GM19372 (cell line): ENCODE data around the gene ADPRHL1.
"Not testable (repeated sequence)": the region's sequence is repeated elsewhere in the genome, so short reads cannot be mapped to it uniquely, and the experiment has no call there.

ENCODE experiments used
- ATAC-seq: cut with Tn5 transposase; IDR thresholded peaks from one replicate; pipeline ENCODE4 v1.9.1; 2021; ENCODE audit warnings: mild to moderate bottlenecking, low read depth, moderate library complexity; ENCODE audit not compliant: unreplicated experiment

ADPRHL1 gene

DNA sequence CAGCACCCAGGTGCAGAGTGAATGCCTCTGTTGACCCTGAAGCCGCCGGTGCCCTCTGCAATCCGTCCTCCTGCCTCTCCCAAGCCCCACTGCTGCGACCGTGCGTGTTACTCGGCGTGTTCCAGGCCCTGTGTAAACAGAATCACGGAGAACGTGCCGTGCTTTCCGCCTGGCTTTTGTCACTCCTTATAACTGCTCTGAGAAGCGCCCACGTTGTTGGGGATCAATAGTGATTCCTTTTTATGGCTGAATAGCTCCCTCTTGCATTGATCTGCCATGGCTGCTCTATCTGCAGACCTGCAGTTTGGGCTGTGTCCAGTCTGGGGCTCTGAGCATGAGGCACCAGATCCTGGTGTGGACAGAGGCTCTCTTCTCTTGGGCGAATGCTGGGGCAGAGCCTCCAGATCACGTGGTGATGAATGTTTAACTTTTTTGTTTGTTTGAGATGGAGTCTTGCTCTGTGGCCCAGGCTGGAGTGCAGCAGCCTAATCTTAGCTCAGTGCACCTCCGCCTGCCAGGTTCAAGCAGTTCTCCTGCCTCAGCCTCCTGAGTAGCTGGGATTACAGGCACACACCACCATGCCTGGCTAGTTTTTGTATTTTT is 15.8 kb downstream of the ADPRHL1 start:
- ATAC-seq: no peak

DNA sequence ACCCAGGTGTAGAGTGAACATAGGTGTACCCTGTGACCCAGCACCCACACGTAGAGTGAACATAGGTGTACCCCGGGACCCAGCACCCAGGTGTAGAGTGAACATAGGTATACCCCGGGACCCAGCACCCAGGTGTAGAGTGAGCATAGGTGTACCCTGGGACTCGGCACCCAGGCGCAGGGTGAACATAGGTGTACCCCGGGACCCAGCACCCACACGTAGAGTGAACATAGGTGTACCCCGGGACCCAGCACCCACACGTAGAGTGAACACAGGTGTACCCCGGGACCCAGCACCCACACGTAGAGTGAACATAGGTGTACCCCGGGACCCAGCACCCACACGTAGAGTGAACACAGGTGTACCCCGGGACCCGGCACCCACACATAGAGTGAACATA is 16.4 kb downstream of the ADPRHL1 start:
- not testable (repeated sequence) for ATAC-seq

DNA sequence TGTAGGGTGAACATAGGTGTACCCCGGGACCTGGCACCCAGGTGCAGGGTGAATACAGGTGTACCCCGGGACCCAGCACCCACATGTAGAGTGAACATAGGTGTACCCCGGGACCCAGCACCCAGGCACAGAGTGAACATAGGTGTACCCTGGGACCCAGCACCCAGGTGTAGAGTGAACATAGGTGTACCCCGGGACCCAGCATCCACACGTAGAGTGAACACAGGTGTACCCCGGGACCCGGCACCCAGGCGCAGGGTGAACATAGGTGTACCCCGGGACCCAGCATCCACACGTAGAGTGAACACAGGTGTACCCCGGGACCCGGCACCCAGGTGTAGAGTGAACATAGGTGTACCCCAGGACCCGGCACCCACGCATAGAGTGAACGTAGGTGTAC is 17.4 kb downstream of the ADPRHL1 start:
- not testable (repeated sequence) for ATAC-seq

DNA sequence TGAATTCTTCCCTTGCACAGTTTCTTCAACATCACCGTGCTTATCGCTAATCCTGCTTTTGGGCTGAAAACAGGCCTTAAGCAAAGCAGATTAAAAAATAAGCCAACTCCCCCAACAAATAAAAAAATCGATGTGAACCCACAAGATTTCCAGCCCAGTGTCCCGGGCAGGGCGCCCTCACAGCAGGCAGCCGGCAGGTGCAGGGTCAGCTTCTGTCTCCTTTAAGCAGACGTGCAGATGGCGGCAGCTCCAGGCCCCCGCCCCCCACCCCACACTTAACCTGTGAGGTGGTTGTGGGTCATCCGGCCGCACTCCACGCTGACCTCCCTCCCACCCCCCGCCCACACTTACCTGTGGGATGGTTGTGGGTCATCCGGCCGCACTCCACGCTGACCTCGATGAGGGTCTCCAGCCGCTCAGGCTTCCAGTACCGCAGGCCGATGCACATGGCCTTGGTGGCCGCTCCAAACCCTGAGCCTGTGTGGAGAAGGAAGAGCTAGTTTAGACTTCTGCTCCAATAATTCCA is 19.8 kb downstream of the ADPRHL1 start:
- ATAC-seq: no peak

DNA sequence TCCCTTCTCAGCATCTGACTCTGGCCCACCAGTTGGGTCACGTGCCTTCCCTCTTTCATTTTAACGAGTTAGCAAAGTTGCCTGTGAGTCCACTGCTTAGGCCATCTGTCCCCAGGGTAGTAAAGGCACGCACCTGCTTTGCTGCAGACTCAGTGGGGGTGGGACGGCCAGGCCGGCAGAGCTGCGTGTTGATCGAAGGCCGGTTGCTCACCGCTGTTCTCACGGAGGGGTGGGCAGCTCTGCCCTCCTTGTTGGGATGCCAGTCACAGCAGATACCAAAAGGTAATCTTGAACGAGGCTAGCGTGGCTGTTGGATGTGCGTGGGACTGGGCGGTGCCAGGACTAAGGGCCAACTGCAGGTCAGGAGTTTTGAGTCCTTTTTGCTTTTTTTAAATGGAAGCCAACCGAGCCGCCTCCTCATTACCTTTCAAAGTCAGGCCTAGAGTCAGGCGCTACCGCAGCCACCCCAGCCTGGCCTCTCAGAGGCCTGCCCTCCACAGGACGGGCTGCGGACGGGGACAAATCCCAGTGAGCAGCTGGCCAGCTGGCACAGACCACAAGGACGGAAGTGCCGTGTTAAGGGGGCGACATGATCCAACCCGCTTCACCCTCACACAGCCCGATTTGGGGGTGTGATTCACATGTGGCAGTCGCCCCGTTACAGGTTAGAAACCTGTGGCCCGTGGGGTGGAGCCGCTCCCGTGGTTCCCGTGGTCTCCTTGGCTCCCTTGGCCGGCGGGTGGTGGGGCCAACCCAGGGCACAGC is 20.6 kb downstream of the ADPRHL1 start:
- no peak for ATAC-seq

DNA sequence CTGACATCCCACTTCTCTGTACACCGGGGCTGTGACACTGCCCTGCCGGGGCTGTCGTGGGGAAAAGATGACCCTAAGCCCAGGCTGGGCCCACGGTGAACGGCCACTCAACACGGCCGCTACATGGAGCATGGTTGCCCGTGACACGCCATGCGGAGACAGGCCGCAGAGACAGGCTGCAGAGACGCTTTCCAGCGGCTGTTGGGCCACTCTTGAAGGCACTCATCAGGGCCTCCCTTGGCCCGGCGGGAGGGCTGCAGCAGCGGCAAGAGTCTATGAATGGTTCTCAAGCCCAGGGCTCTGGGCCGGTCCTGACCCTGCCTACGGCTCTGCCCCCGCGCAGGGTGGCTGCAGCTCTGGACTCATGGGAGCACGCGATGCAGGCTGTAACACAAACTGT is 22.1 kb downstream of the ADPRHL1 start:
- no peak for ATAC-seq

DNA sequence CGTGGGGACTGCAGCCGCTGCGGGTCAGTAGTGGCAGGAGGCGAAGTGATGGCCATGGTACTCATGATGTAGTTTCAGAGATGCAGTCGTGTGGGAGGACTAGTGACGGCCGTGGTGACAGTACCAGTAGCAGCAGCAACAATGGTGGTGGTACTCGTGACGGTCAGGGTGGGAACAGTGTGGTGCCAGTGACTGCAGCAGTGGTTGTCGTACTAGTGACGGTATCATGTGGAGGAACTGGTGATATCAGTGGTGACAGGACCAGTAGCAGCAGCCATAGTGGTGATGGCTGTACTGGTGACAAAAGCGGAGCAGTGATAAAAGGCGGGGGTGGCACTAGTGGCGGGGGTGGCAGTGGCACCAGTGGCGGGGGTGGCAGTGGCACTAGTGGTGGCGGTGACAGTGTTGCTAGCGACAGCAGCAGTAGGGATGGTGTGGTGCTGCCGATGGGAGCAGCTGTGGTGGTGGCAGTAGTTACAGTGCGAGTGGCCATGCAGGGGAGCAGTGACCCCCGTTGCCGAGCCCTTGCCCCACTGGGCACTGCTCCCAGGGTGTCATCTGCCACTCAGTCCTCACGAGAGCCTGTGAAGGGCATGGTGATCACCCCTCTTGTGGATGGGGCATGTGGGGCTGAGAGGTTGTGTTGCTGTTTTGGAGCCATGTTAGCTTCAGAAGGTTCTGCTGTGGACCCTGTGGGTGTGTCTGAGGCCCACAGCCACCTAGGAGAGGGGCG is 22.7 kb downstream of the ADPRHL1 start:
- no peak for ATAC-seq

DNA sequence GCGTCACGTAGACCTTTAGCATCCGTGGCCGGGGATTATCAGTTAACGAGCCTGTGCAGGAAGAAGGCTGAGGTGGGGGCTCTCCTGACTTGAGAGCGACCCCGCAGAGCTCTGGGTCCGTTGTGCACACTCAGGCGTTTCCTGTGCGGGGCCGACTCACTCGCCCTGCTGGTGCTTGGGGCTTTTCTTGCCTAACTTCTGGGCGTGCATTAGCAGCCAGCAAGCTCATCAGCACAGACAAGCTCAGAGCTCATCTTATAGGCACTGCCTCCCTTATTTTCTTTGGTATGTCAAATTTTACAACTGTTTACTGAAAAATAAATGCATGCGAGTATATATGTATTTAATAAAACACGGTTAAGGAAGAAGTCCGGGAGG is 23.7 kb downstream of the ADPRHL1 start:
- no peak for ATAC-seq

DNA sequence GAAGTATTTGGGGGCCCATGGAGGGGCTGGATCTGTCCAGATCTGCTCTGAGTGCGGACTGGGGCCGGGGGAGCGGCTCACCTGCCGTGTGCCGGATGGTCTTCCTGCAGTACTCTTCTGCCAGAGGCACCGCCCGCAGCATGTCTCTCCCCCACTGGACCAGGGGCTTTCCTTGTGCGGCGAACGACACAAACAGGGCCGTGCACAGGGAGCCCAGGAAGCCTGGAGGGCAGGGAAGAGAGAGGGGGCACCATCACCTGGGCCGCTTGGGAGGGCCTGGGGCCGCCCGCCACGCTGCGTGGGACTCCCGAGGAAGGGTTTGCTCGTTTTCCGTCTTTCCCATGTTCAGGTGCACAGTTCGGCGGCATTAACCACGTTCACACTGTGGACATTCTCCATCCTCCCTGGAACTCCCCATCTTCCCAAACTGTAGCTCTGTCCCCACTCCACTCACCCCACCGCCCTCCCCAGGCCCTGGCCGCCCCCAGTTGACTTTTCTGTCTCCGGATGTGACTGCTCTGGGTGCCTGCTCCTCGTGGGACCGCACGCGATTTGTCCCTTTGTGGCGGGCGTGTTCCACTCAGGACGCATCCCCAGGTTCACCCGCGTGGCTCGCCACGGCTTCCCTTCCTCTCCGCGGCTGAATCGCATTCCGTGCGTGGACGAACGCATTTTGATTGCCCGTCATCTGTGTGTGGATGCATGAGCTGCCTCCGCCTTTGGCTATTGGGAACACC is 24.2 kb downstream of the ADPRHL1 start:
- no peak for ATAC-seq

DNA sequence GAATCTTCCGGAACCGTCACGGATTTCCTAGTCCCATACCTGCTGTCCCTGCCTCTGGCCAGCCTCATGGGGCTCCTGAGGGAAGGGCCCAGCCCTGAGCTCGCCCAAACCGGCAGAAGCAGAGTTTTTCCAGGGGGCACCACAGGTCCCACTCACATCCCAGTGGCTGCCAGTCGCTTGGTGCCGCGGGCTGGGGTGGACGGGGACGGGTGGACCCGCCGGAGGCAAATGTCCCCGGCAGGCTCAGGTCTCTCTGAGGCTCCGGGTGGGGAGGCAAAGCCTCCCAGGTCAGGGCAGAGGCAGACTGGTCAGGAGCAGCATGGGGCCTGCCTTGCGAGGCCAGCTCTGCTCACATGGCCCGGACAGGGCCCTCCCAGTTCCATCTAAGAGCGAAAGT is 24.8 kb downstream of the ADPRHL1 start:
- ATAC-seq: no peak

DNA sequence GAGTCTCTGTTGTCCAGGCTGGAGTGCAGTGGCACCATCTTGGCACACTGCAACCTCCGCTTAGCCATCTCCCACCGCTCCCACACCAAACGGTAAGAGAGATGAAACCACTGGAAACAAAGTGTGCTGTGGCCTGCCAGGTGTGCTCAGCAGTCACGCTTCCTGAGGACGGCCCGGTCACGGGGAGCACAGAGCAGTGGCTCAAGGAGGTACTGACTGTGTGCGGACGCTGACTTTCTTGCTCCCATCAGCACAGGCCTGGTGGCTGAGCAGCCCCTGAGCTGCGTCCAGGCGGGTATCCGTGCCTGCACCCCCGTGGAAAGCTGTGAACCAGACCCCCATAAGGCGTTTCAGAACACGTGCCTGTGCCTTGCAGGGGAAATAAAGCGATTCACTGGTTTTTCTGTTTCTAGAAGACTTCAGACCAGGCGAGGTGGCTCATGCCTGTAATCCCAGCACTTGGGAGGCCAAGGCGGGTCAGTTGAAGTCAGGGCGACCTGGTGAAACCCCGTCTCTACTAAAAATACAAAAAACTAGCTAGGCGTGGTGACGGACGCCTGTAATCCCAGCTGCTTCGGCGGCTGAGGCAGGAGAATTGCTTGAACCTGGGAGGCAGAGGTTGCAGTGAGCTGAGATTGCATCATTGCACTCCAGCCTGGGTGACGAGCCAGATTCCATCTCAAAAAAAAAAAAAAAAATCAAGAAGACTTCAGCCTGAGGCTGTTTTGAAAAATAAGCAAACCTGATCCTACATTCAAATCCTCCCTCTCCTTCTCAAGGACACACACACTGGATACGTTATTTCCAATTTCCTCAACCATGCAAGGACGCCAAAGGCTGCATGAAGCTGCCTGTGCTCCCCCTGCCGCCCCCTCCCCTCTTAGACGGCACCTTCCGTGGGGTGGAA is 25.5 kb downstream of the ADPRHL1 start:
- no peak for ATAC-seq

DNA sequence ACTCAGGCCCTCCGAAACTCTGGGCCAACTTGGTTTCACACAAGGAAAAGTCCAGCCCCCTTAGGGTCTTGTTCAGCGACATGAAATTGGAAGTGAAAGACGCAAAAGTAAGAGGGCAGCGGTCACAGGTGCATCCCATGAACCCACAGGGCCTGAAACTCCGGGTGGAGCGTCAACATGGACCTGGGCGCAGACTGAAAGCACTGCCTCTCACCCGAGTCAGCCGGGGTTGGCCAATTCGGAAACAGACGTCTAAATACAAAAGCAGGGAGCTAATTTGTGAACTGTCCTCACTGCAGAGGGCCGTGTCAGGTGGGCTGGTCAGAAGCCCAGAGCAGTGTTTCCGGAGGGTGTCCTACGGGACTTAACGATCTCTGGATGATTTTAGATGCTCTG is 26.7 kb downstream of the ADPRHL1 start:
- ATAC-seq: no peak

DNA sequence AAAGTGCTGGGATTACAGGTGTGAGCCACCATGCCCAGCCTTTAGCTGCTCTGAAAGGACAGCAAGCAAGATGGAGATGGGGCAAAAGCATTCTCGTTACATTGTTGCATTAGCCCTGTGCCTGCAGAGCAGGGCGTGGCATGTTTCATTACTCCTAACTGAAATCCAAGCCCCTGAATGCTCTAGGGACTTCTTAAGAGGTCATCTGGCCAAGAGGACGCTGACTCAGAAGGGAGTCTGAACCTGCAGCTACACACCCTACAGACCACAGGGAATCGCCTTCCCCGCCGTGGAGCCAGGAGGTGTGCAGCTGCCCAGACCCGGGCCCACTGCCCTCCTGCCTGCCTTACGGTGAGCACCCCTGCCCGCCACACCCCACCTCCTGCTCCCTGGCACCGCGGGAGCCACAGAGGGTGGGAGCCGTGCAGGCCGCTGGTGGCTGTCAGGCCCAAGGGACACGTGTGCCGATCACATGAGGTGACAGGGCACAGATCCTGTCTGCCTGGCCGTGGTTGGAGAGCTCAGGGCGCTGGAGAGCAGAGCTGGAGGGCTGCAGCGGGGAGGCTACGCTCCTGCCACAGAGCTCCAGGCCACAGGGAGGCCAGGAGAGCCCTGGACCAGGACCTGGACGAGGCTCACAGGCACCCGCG is 27.2 kb downstream of the ADPRHL1 start:
- ATAC-seq: no peak

DNA sequence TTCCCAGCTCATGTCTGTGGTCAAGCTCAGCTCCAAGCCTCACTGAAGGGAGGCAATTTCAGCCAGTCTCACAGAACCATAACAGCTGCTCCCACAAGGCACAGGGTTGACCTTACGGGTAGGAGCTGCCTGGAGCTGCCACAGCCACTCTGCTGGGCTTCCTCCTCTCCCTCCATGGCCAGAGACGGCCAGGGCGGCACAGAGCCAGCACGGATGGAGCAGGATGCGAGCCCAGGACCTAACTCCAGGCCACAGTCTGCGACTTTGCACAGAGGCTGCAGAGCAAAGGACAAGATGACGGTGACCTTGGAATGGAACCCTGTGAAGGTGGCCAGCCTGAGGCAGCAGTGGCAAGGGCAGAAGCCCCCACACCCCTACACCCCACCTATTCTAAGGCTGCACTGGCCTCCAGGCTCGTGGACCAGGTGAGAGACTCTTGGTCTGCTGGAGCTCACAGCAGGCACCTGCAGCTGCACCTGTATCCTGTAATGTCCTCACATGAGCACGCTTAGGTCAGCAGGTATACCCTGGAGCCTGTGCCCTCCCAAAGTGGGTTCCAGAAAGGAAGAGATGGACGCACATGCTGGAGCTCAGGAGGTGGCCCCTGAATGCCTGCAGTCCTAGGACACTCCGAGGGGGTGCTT is 29.6 kb downstream of the ADPRHL1 start:
- no peak for ATAC-seq

DNA sequence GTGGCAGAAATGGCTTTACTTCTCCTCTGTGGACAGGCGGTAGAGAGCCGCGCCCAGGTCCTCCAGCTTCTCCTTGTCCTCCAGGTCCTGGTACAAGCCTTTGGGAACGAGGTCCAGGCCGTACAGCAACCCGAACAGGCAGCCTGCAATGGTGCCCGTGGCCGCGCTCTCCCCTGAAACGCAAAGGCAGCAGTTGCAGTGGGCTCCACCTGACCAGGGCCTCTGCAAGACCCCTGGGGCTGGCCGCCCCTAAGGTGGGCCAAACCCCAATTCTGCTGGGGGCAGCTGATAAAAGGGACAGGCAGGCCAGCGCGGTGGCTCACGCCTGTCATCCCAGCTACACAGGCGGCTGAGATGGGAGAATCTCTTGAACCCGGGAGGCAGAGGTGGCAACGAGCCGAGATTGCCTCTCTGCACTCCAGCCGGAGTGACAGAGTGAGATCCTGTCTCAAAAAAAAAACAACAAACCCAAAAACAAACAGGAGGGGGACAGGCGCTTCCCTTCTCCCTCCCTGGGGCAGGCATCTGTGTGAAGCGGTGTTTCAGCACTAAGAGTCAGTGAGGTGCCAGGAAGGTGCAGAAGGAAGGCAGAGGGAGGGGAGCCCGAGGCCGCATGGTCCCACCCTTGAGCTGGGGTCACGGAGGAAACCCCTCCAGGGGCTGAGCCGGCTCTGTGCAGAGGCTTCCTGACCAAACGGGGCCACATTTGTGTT is 30.3 kb downstream of the ADPRHL1 start:
- ATAC-seq: no peak

DNA sequence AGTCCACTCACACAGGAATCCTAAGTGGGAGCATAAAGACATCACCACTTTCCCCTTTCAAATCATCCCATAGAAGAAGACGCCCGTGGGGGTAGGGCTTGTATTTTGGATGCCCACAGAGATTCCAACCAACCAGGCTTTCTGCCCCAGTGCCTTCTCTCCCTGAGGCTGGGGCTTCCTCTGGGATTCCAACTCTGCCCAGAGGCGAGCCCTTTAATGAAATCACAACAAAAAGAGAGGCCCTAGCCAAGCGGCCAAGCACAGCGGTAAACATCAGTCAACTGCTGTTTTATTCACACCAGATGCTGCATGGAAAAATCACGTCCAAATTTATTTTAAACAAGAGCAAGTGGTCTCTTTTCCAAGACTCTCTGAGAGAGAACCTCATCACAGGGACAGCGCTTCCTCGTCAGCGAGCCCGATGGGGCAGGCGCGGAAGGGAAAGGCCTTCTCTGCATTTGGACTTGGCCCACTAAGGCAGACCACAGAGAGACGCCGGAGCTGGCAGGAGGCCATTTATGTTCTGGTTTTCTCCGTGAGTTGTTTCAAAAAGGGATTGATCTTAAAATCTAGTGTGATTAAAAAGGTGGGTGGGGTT is 31.5 kb downstream of the ADPRHL1 start:
- ATAC-seq: no peak

DNA sequence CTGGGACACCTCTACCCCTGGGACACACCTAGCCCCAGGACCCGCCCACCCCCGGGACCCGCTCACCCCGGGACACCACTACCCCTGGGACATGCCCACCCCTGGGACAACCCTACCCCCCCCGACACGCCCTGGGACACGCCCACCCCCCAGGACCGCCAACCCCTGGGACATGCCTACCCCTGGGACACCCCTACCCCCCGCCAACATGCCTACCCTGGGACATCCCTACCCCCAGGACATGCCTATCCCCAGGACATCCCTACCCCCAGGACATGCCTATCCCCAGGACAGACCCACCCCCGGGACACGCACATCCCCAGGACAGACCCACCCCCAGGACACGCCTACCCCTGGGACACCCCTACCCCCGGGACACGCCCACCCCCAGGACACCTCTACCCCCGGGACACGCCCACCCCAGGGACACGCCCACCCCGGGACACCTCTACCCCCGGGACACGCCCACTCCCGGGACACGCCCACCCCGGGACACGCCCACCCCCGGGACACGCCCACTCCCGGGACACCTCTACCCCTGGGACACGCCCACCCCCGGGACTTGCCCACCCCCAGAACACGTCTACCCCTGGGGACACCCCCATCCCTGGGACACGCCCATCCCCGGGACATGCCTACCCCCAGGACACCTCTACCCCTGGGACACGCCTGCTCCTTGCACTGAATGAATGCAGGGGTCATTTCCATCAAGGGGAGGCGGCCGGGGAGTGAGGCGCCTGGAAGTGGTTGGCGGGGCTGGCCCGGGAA is 32.3 kb downstream of the ADPRHL1 start:
- ATAC-seq: no peak
